Endodermal cell (in vitro differentiated cells): Measurements from ENCODE around the gene METTL9. TPM values are rescaled to one million over a fixed set of nuclear protein-coding genes. Genes with fewer than 3 reads are reported as not detected.
"Not testable (repeated sequence)": the region's sequence is repeated elsewhere in the genome, so short reads cannot be mapped to it uniquely, and the experiment has no call there.

Experiments
- DNase-seq: peaks from one replicate; pipeline ENCODE4 v3.0.0-alpha.2; 2017
- H3K27ac ChIP-seq: 2 replicates; pipeline ENCODE4 v1.5.1; 2013; ENCODE audit warnings: mild to moderate bottlenecking, low read depth, low read length, moderate library complexity
- H3K27me3 ChIP-seq: 2 replicates; pipeline ENCODE4 v1.6.1; 2013; ENCODE audit warnings: mild to moderate bottlenecking, low read length, moderate library complexity; ENCODE audit not compliant: insufficient read depth, control insufficient read depth, poor library complexity, severe bottlenecking
- H3K36me3 ChIP-seq: 2 replicates; pipeline ENCODE4 v1.7.0; 2013; ENCODE audit warnings: mild to moderate bottlenecking, low read length, moderate library complexity; ENCODE audit not compliant: control insufficient read depth, insufficient read depth
- H3K4me1 ChIP-seq: one replicate; pipeline ENCODE4 v1.7.0; 2013; ENCODE audit warnings: low read length; ENCODE audit not compliant: control insufficient read depth, insufficient read depth
- H3K4me3 ChIP-seq: 2 replicates; pipeline ENCODE4 v1.5.1; 2013; ENCODE audit warnings: mild to moderate bottlenecking, low read length, moderate library complexity
- H3K9ac ChIP-seq: 2 replicates; pipeline ENCODE4 v1.6.1; 2013; ENCODE audit warnings: mild to moderate bottlenecking, low read length, moderate library complexity; ENCODE audit not compliant: poor library complexity, severe bottlenecking; ENCODE audit errors: extremely low read depth
- H3K9me3 ChIP-seq: 2 replicates; pipeline ENCODE4 v1.6.1; 2013; ENCODE audit warnings: mild to moderate bottlenecking, low read length, moderate library complexity; ENCODE audit not compliant: control insufficient read depth
- H3K27ac Mint-ChIP-seq: 2 replicates; pipeline ENCODE4 v1.8.0; 2020; ENCODE audit warnings: mixed read lengths
- H3K27me3 Mint-ChIP-seq: 2 replicates; pipeline ENCODE4 v1.8.0; 2021; ENCODE audit warnings: mild to moderate bottlenecking, mixed read lengths; ENCODE audit not compliant: insufficient read depth
- H3K36me3 Mint-ChIP-seq: 2 replicates; pipeline ENCODE4 v1.8.0; 2020; ENCODE audit warnings: low read depth, mixed read lengths
- H3K4me1 Mint-ChIP-seq: 2 replicates; pipeline ENCODE4 v1.8.0; 2020; ENCODE audit warnings: mixed read lengths
- H3K4me3 Mint-ChIP-seq: 2 replicates; pipeline ENCODE4 v1.8.0; 2020; ENCODE audit warnings: mild to moderate bottlenecking, moderate library complexity, mixed read lengths
- H3K9me3 Mint-ChIP-seq: 2 replicates; pipeline ENCODE4 v1.8.0; 2020; ENCODE audit warnings: mild to moderate bottlenecking, mixed read lengths
- WGBS, 2 experiments: methylation state at CpG; one replicate each; pipeline versions ENCODE4 v1.1.5 to v1.1.7; 2013; ENCODE audit warnings: missing lambda C conversion rate in 2 of 2, mixed read lengths in 1 of 2; ENCODE audit not compliant: insufficient coverage in 1 of 2, insufficient read length in 1 of 2; 5-methylcytosine and 5-hydroxymethylcytosine counted together
- total RNA-seq, 2 donors: library from RNA; stranded (reverse); fragmentation: NEBNext Ultra II Directional in 1 of 2; extraction: Animal tissue kit (Norgen Biotek cat#: 25700) in 1 of 2; gene quantifications; 2 replicates in 1 of 2; 3 replicates in 1 of 2; pipeline ENCODE4 v1.2.1, GENCODE V29; 2021
- TF ChIP-seq, protein P1 (sequence below): fragments of 200-600 bp; sonication (generic); conservative IDR thresholded peaks from 2 replicates; pipeline ENCODE4 v1.5.0; 2021; ENCODE audit warnings: antibody characterized with exemption, mild to moderate bottlenecking

METTL9 gene
- total RNA-seq, 2 donors from 2014 or later, result 145 to 149 TPM

DNA sequence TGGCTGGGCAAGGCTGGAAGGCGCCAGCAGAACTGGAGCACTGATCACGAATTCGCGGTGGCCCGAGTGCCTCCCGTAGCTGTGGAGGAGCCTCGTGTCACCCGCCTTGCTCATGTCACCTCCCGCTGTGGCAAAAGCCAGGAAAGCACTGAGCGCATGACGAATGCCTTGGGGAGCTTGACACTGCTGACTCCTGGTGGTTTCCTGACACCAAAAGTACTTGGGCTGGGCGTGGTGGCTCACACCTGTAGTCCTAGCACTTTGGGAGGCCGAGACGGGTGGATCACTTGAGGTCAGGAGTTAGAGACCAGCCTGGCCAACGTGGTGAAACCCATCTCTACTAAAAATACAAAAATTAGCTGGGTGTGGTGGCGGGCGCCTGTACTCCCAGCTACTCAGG lies 47.8 kb upstream of the METTL9 start:
- H3K27ac Mint-ChIP-seq, H3K9me3 ChIP-seq, DNase-seq, H3K36me3 ChIP-seq, H3K4me1 ChIP-seq, H3K4me1 Mint-ChIP-seq, H3K4me3 ChIP-seq, H3K36me3 Mint-ChIP-seq, H3K9me3 Mint-ChIP-seq, H3K4me3 Mint-ChIP-seq, H3K27ac ChIP-seq, H3K9ac ChIP-seq, H3K27me3 ChIP-seq: not testable (repeated sequence)
- 91 to 97% methylated on average over 9 to 14 of the region's 17 CpGs for WGBS, 2 experiments
- H3K27me3 Mint-ChIP-seq, result peaks cover 38% of the 10 kb centered on the region

DNA sequence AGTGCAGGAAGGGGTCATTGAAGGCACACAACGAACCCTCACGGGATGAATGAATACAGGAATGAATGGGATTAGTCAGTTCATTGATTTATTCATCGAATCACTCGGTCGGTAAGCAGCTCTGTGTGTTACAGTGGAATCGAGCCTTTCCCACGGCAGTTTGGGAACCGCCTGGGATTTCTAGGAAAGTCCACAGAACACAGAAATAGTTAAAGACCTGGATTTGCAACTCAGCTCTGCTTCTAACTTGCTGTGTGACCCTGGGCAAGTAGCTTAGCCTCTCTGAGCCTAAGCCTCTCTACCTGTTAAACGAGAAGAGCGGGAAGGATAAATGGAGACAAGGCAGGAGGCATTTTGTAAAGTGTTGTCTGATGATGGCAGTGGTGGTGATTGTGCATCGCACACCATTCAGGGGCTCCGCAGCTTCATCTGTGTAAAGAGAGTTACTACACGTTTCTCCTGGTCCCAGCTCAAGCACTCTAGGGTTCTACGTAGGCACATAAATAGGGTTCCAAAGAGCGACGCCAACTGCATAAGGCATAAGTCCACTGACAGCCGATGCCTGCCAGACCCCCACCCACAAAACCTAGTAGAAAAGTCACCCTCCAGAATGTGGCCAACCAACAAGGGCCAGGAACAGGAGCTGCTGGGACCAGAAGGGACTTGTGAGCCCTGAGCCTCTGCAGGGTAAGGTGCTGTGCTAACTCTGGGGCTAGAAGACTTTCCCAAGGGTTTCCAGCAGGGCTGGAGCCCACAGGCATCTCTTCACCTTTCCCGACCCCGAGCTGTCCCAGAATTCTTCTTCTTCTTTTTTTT lies 45.7 kb upstream of the METTL9 start:
- not testable (repeated sequence) for H3K9me3 ChIP-seq, H3K4me3 Mint-ChIP-seq, H3K4me3 ChIP-seq, H3K36me3 Mint-ChIP-seq, H3K9ac ChIP-seq, H3K9me3 Mint-ChIP-seq, H3K27ac ChIP-seq, DNase-seq, H3K27ac Mint-ChIP-seq, H3K27me3 ChIP-seq, H3K4me1 ChIP-seq, H3K36me3 ChIP-seq
- 91 to 94% methylated on average over 17 to 19 of the region's 19 CpGs for WGBS, 2 experiments
- peaks cover 44% of the 10 kb centered on the region for H3K27me3 Mint-ChIP-seq
- H3K4me1 Mint-ChIP-seq, result peaks cover 14% of the 10 kb centered on the region

DNA sequence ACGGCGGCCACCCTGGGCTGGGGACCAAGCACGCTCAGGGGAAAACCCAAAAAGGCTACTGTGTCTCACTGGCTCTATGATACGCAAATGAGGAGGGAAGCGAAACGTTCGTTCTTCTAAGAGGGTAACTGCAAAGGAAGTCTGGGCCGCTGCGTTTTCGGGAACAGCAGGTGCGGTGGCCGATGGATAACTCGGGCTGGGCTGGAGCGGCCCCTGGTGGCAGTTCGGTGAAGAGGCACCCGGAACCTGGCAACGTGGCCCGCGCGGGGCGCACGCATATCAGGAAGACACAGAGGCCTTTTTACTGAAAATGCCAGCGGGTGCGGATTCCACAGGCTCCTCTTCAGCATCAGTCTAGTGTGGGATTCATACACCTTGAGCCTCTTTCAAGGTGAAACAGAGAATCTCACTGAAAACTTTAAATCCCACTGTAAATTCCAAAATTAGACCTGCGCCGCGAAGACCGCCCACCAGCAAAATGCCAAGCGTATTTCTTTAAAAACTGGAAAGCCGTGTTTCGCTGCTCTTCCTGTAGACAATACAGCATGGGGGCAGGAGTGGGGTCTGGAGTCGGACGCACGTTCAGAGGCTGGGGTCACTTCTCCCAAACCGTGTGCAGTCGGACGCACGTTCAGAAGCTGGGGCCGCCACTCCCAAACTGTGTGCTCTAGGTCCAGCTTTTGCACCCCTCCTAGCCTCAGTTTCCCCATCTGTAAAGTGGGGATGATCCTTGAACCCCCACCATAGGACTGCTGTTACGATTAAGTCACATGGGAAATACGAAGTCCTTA lies 44.4 kb upstream of the METTL9 start:
- no peak overlapping the region for H3K9ac ChIP-seq
- Mint-ChIP-seq H3K9me3 (no peaks in the 10 kb centered on the region), H3K4me3 (peak overlapping the region; percentile 25), H3K36me3 (no peaks in the 10 kb centered on the region), H3K27me3 (peaks cover 44% of the 10 kb centered on the region), H3K4me1 (peaks cover 12% of the 10 kb centered on the region), H3K27ac (no peak overlapping the region)
- TF ChIP-seq, protein P1, sequence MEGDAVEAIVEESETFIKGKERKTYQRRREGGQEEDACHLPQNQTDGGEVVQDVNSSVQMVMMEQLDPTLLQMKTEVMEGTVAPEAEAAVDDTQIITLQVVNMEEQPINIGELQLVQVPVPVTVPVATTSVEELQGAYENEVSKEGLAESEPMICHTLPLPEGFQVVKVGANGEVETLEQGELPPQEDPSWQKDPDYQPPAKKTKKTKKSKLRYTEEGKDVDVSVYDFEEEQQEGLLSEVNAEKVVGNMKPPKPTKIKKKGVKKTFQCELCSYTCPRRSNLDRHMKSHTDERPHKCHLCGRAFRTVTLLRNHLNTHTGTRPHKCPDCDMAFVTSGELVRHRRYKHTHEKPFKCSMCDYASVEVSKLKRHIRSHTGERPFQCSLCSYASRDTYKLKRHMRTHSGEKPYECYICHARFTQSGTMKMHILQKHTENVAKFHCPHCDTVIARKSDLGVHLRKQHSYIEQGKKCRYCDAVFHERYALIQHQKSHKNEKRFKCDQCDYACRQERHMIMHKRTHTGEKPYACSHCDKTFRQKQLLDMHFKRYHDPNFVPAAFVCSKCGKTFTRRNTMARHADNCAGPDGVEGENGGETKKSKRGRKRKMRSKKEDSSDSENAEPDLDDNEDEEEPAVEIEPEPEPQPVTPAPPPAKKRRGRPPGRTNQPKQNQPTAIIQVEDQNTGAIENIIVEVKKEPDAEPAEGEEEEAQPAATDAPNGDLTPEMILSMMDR, result peak; percentile 100
- peak; percentile 98 for DNase-seq
- no peaks in the 10 kb centered on the region for H3K27me3 ChIP-seq
- H3K9me3 ChIP-seq, result no peaks in the 10 kb centered on the region
- 46% methylated on average over 33 to 41 of the region's 41 CpGs for WGBS, 2 experiments
- no peaks in the 10 kb centered on the region for H3K36me3 ChIP-seq
- no peaks in the 10 kb centered on the region for H3K4me1 ChIP-seq
- H3K27ac ChIP-seq, result no peak overlapping the region
- no peak overlapping the region for H3K4me3 ChIP-seq

DNA sequence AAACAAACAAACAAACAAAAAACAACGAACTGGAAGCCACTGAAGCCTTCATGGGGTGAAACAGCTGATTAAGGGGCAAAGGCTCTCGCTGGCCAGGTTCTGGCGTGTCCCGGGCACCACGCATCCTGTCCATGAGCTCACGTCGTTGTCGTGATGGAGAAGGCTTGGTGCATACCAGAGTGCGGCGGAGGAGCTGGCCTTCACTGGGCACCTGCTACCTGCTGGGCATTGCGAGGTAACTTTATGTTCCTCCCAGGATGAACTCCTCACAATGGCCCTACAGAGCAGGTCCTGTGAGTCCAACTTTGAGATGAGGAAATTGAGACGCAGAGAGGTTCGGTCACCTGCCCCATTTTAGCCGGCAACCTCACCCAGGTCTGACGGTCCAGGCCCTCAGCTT lies 43.8 kb upstream of the METTL9 start:
- H3K4me1 ChIP-seq, DNase-seq, H3K4me3 ChIP-seq, H3K9me3 Mint-ChIP-seq, H3K36me3 Mint-ChIP-seq, H3K27me3 ChIP-seq, H3K27ac Mint-ChIP-seq, H3K9ac ChIP-seq, H3K4me3 Mint-ChIP-seq, H3K9me3 ChIP-seq, H3K36me3 ChIP-seq, H3K27ac ChIP-seq: not testable (repeated sequence)
- 94 to 96% methylated on average over 8 to 15 of the region's 15 CpGs for WGBS, 2 experiments
- Mint-ChIP-seq H3K27me3 (peaks cover 44% of the 10 kb centered on the region), H3K4me1 (peaks cover 11% of the 10 kb centered on the region)

DNA sequence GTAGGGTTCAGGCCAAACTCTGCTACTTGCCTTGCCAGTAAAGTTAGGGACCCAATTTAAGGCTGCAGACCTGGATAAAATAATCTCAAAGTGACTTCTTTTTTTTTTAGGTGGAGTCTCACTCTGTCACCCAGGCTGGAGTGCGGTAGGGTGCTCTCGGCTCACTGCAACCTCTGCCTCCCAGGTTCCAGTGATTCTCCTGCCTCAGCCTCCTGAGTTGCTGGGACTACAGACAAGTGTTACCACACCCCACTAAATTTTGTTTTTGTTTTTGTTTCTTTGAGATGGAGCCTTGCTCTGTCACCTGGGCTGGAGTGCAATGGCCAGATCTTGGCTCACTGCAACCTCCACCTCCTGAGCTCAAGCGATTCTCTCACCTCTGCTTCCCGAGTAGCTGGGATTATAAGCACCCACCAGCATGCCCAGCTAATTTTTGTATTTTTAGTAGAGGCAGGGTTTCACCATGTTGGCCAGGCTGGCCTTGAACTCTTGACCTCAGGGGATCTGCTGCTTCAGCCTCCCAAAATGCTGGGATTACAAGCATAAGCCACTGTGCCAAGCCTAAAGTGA lies 43.3 kb upstream of the METTL9 start:
- not testable (repeated sequence) for H3K36me3 Mint-ChIP-seq, H3K9me3 ChIP-seq, H3K27me3 ChIP-seq, DNase-seq, H3K9me3 Mint-ChIP-seq, H3K4me1 ChIP-seq, H3K27ac Mint-ChIP-seq, H3K36me3 ChIP-seq, H3K9ac ChIP-seq, H3K27ac ChIP-seq, H3K4me3 Mint-ChIP-seq, H3K4me3 ChIP-seq
- peaks cover 11% of the 10 kb centered on the region for H3K4me1 Mint-ChIP-seq
- peaks cover 44% of the 10 kb centered on the region for H3K27me3 Mint-ChIP-seq
- WGBS, 2 experiments, result 94 to 96% methylated on average over 4 of the region's 4 CpGs

DNA sequence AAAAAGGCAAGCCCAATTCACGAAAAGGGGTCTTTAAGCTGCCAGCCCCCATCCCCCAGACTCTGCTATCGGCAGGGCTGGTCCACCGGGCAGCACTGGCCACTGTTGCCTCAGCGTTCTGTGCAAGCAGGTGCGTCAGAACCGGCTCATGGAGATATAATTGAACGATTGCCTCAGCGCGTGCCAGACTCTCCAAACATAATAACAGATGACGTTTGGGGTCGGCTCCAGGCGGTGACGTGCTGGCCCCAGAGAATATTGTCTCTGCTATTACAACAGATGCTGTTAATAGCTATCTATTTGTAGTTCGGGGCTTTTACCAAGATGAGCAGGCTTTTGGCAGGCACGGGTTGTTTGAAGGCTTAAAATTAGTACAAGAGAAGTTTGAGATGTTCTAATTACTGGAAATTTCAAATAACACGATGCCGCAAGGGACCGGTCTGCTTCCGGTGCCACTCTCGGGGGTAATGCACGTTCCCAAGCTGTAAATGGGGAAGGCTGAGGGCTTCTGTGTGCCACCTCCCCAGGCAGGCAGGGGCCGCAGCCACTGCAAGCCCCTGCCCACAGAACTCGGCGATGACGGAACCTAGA lies 42.6 kb upstream of the METTL9 start:
- DNase-seq, H3K27ac ChIP-seq, H3K36me3 Mint-ChIP-seq: not testable (repeated sequence)

More for the DNA sequence above, 42.6 kb upstream of the METTL9 start:
- not testable (repeated sequence) for H3K9me3 ChIP-seq, H3K9ac ChIP-seq, H3K27ac Mint-ChIP-seq, H3K4me1 ChIP-seq, H3K27me3 ChIP-seq, H3K9me3 Mint-ChIP-seq, H3K4me3 Mint-ChIP-seq, H3K4me3 ChIP-seq, H3K36me3 ChIP-seq
- H3K27me3 Mint-ChIP-seq, result peaks cover 44% of the 10 kb centered on the region
- 89 to 93% methylated on average over 6 to 19 of the region's 25 CpGs for WGBS, 2 experiments
- peaks cover 11% of the 10 kb centered on the region for H3K4me1 Mint-ChIP-seq
